ENCODE measurements around the gene ETFBKMT. TPM values are rescaled to one million over a fixed set of nuclear protein-coding genes. Genes with fewer than 3 reads are reported as not detected.

ETFBKMT gene
- total RNA-seq, 1 experiment from 2014 or later = 2.4 TPM

- Histone ChIP-seq H3K27me3 (ENCODE audit: insufficient read depth, low read depth) (no peaks in the 10 kb centered on the region), H2AFZ (peak overlapping the region; percentile 36; the same call in 1 of the 2 replicates), H3K4me1 (replicated peaks; ENCODE audit: insufficient read depth) (peaks cover 13% of the 10 kb centered on the region), H3K79me2 (ENCODE audit: low read depth) (no peaks in the 10 kb centered on the region), H3K4me2 (no peak overlapping the region), H3K9me2 (ENCODE audit: insufficient read depth) (no peaks in the 10 kb centered on the region), H4K20me1 (ENCODE audit: insufficient read depth) (no peaks in the 10 kb centered on the region), H3K36me3 (ENCODE audit: low read depth) (no peaks in the 10 kb centered on the region), H3K27ac (no peak overlapping the region), H3K4me3 (no peak overlapping the region), H3F3A (ENCODE audit: insufficient read depth, low read depth) (peaks cover 7% of the 10 kb centered on the region; the same call in 1 of the 2 replicates), H3K9me3 (ENCODE audit: insufficient read depth, low read depth) (no peaks in the 10 kb centered on the region)
- ChIA-PET CTCF (no interaction called here), POLR2A (ENCODE audit: unreplicated experiment) (no interaction called here)
- no peak for DNase-seq
- TF ChIP-seq, protein P1, sequence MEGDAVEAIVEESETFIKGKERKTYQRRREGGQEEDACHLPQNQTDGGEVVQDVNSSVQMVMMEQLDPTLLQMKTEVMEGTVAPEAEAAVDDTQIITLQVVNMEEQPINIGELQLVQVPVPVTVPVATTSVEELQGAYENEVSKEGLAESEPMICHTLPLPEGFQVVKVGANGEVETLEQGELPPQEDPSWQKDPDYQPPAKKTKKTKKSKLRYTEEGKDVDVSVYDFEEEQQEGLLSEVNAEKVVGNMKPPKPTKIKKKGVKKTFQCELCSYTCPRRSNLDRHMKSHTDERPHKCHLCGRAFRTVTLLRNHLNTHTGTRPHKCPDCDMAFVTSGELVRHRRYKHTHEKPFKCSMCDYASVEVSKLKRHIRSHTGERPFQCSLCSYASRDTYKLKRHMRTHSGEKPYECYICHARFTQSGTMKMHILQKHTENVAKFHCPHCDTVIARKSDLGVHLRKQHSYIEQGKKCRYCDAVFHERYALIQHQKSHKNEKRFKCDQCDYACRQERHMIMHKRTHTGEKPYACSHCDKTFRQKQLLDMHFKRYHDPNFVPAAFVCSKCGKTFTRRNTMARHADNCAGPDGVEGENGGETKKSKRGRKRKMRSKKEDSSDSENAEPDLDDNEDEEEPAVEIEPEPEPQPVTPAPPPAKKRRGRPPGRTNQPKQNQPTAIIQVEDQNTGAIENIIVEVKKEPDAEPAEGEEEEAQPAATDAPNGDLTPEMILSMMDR (conservative IDR thresholded peaks at IDR 0.05) = no peak
- TF ChIP-seq EZH2 (IDR thresholded peaks at IDR 0.05; ENCODE audit: low read depth) = no peak
- intact Hi-C loops (cut with micrococcal nuclease; ENCODE audit: unreplicated experiment) = loop anchor here (5.0 kb wide), 1 partner anchor 333 kb away; no protein-coding TSS in a partner anchor
- BruUV-seq (replicated peaks) = no TSS peak
Measured at GRCh38 chr12:31655208-31655607, 4.3 kb upstream of the ETFBKMT start.

- Histone ChIP-seq H3K4me3 (no peak overlapping the region), H3F3A (ENCODE audit: insufficient read depth, low read depth) (peaks cover 7% of the 10 kb centered on the region; the same call in 1 of the 2 replicates), H4K20me1 (ENCODE audit: insufficient read depth) (no peaks in the 10 kb centered on the region), H3K36me3 (ENCODE audit: low read depth) (no peaks in the 10 kb centered on the region), H3K27ac (no peak overlapping the region), H3K4me2 (no peak overlapping the region), H3K9me2 (ENCODE audit: insufficient read depth) (no peaks in the 10 kb centered on the region), H3K9me3 (ENCODE audit: insufficient read depth, low read depth) (no peaks in the 10 kb centered on the region), H3K79me2 (ENCODE audit: low read depth) (no peaks in the 10 kb centered on the region), H2AFZ (peak overlapping the region; percentile 36; the same call in 1 of the 2 replicates), H3K4me1 (replicated peaks; ENCODE audit: insufficient read depth) (peaks cover 19% of the 10 kb centered on the region), H3K27me3 (ENCODE audit: insufficient read depth, low read depth) (no peaks in the 10 kb centered on the region)
- CTCF ChIA-PET = no interaction called here
- no TSS peak for BruUV-seq (replicated peaks)
- DNase-seq = no peak
- POLR2A ChIA-PET (ENCODE audit: unreplicated experiment) = no interaction called here
- intact Hi-C loops (cut with micrococcal nuclease; ENCODE audit: unreplicated experiment) = loop anchor here (5.0 kb wide), 1 partner anchor 333 kb away; no protein-coding TSS in a partner anchor
- TF ChIP-seq, protein P1 (conservative IDR thresholded peaks at IDR 0.05) = no peak
- TF ChIP-seq EZH2 (IDR thresholded peaks at IDR 0.05; ENCODE audit: low read depth) = no peak
Measured at GRCh38 chr12:31655792-31656191, 3.7 kb upstream of the ETFBKMT start.

DNA sequence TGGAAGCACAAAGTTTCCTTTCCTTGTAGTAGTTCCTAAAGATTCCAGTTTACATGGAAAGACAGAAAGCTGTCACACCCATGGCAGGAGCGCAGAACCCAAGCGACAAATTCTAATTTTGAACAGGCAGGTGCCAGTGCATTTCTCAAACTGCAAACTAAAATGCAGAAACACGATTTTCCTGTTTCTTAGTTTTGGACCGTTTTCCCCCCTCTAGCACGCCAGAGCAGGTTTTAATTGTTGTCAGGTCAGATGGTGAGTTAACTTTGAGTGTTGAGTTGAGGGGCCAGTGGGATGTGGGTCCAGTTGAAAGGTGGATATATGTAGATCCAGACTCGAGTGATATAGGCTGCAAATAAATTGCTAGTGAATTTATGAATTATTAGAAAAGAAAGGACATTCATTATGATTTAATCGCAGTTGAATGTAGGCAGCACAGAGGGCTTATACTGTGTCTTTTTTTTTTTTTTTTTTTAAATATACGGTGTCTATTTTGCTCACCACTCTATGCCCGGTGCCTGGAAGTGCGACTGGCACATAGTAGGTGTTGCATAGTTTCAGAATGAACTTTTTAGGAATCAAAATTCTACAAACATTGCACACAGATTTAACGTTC lies 909 bp upstream of the ETFBKMT start:
- ChIA-PET POLR2A (ENCODE audit: unreplicated experiment) (interaction anchor here (0.5 to 0.7 kb wide), 5 partner anchors 15 to 1659 kb away, joined by 3 to 4 read pairs (median 3); no protein-coding TSS in a partner anchor), CTCF (interaction anchor here (0.5 to 1.0 kb wide), 4 partner anchors 255 to 1259 kb away, joined by 3 to 5 read pairs (median 4); no protein-coding TSS in a partner anchor)
- no peaks in the 10 kb centered on the region for H4K20me1 ChIP-seq (ENCODE audit: insufficient read depth)
- peak overlapping the region; percentile 94 for H2AFZ ChIP-seq
- BruUV-seq (replicated peaks) = no TSS peak
- peaks cover 7% of the 10 kb centered on the region; the same call in 1 of the 2 replicates for H3F3A ChIP-seq (ENCODE audit: insufficient read depth, low read depth)
- peak overlapping the region; percentile 62 for H3K4me3 ChIP-seq
- no peaks in the 10 kb centered on the region for H3K36me3 ChIP-seq (ENCODE audit: low read depth)
- peak overlapping the region; percentile 83 for H3K4me2 ChIP-seq
- no peaks in the 10 kb centered on the region for H3K9me3 ChIP-seq (ENCODE audit: insufficient read depth, low read depth)
- H3K4me1 ChIP-seq (replicated peaks; ENCODE audit: insufficient read depth) = peaks cover 17% of the 10 kb centered on the region
- no peaks in the 10 kb centered on the region for H3K79me2 ChIP-seq (ENCODE audit: low read depth)
- H3K27me3 ChIP-seq (ENCODE audit: insufficient read depth, low read depth) = no peaks in the 10 kb centered on the region
- no peak for TF ChIP-seq EZH2 (IDR thresholded peaks at IDR 0.05; ENCODE audit: low read depth)
- TF ChIP-seq, protein P1 (conservative IDR thresholded peaks at IDR 0.05) = no peak
- no peak for DNase-seq
- intact Hi-C loops (cut with micrococcal nuclease; ENCODE audit: unreplicated experiment) = loop anchor here (1.0 to 5.0 kb wide), 7 partner anchors 71 to 1097 kb away; partner anchors contain the start of genes AMN1, DNM1L, RESF1 and YARS2
- no peaks in the 10 kb centered on the region for H3K9me2 ChIP-seq (ENCODE audit: insufficient read depth)
- peak overlapping the region; percentile 63 for H3K27ac ChIP-seq
